ENCODE measurements around the gene GAB1. TPM values are rescaled to one million over a fixed set of nuclear protein-coding genes. Genes with fewer than 3 reads are reported as not detected.

The GAB1 gene
- total RNA-seq, 1 experiment from 2014 or later: 15.3 TPM

GRCh38 chr4:143341186-143341755, 4.6 kb downstream of the GAB1 start:
- H3K14ac ChIP-seq (ENCODE audit: insufficient read depth, low read length): no peak overlapping the region
- no peak overlapping the region for H4K8ac ChIP-seq (replicated peaks; ENCODE audit: insufficient read length, low read depth, low read length)
- no peak overlapping the region for H4K5ac ChIP-seq (ENCODE audit: insufficient read length, low read depth, low read length)
- H3K79me1 ChIP-seq (ENCODE audit: insufficient read depth, low read depth, low read length, poor library complexity, severe bottlenecking): peaks cover 4% of the 10 kb centered on the region
- H3K4me1 Mint-ChIP-seq: peaks cover 33 to 40% of the 10 kb centered on the region in 2 experiments
- H3K23ac ChIP-seq (ENCODE audit: insufficient read length, low read depth, low read length): no peak overlapping the region
- peaks cover 3% of the 10 kb centered on the region; the same call in 1 of the 2 replicates for H3K79me2 ChIP-seq (ENCODE audit: insufficient read depth, low read length)
- H3K56ac ChIP-seq (ENCODE audit: insufficient read length, low read depth, low read length): no peak overlapping the region
- H3K9me3 Mint-ChIP-seq: no peaks in the 10 kb centered on the region; a peak in 1 of 5 replicates
- no peak for DNase-seq
- no peak overlapping the region for H3K4me2 ChIP-seq (ENCODE audit: insufficient read depth, insufficient read length, low read length)
- no peak overlapping the region for H3K27ac Mint-ChIP-seq
- no peak overlapping the region for H2BK5ac ChIP-seq (ENCODE audit: insufficient read length, low read length)
- no peak overlapping the region for H3K4ac ChIP-seq (ENCODE audit: low read depth, low read length)
- no peak overlapping the region for H2BK120ac ChIP-seq (ENCODE audit: low read depth, low read length, poor library complexity, severe bottlenecking)
- peaks cover 5% of the 10 kb centered on the region; the same call in 1 of the 2 replicates for H3K4me1 ChIP-seq (ENCODE audit: insufficient read depth, low read length)
- no peak overlapping the region for H3K18ac ChIP-seq (ENCODE audit: insufficient read length, low read depth, low read length)
- H3T11ph ChIP-seq (ENCODE audit: low read length): no peak overlapping the region
- H2AK5ac ChIP-seq (ENCODE audit: insufficient read length, low read length): no peak overlapping the region
- H2BK12ac ChIP-seq (ENCODE audit: insufficient read length, low read depth, low read length): no peak overlapping the region
- no peaks in the 10 kb centered on the region for H3K27me3 ChIP-seq (ENCODE audit: insufficient read depth, low read length)
- no peak overlapping the region for H3K9ac ChIP-seq (ENCODE audit: extremely low read depth, insufficient read length, low read length)
- TF ChIP-seq CTCF (conservative IDR thresholded peaks at IDR 0.05): no peak
- no peak overlapping the region for H2BK15ac ChIP-seq (ENCODE audit: low read depth, low read length)
- peaks cover 8% of the 10 kb centered on the region for H3K23me2 ChIP-seq (ENCODE audit: insufficient read length, low read depth, low read length, poor library complexity, severe bottlenecking)
- no peak overlapping the region for H3K4me3 Mint-ChIP-seq
- H4K20me1 ChIP-seq (ENCODE audit: control insufficient read depth, insufficient read depth, insufficient read length): no peaks in the 10 kb centered on the region
- peaks cover 0 to 7% (median 4%) of the 10 kb centered on the region in 3 experiments; a peak in 2 of 7 replicates for H3K36me3 Mint-ChIP-seq (ENCODE audit: insufficient read depth in 1 of 3, low read depth in 3 of 3)
- no peak overlapping the region for H4K91ac ChIP-seq (ENCODE audit: insufficient read length, low read depth, low read length)
- no peak overlapping the region for H3K27ac ChIP-seq (ENCODE audit: insufficient read length, low read depth, low read length)
- H3K9me3 ChIP-seq (ENCODE audit: control insufficient read depth, low read depth, low read length): no peaks in the 10 kb centered on the region
- peaks cover 7% of the 10 kb centered on the region for H3K27me3 Mint-ChIP-seq (ENCODE audit: low read depth)
- no CpG with 5 or more reads among the region's 2 CpGs for WGBS (ENCODE audit: extremely low coverage, insufficient read length, low lambda C conversion rate)
- H2AFZ ChIP-seq (ENCODE audit: low read length): no peak overlapping the region
- no peak overlapping the region for H2BK20ac ChIP-seq (ENCODE audit: low read depth, low read length, poor library complexity, severe bottlenecking)
